Mammary epithelial cell (primary cell): ENCODE measurements around the gene TFEB.

ENCODE experiments used
- EZH2 ChIP-seq: IDR thresholded peaks from 2 replicates; pipeline ENCODE4 v1.6.1; 2012; ENCODE audit warnings: low read length, inconsistent platforms, borderline replicate concordance
- TF ChIP-seq, protein P1 (sequence below), 2 donors: IDR thresholded peaks in 1 of 2; conservative IDR thresholded peaks in 1 of 2; 2 replicates each; pipeline ENCODE4 v1.5.1; 2011 to 2012; ENCODE audit warnings: inconsistent platforms in 2 of 2, low read length in 2 of 2, mild to moderate bottlenecking in 2 of 2, control low read depth in 1 of 2, low read depth in 1 of 2; ENCODE audit not compliant: insufficient read depth in 1 of 2; ENCODE audit errors: extremely low read depth in 1 of 2

GRCh38 chr6:41672016-41672415 lies 63.4 kb downstream of the TFEB start:
- TF ChIP-seq, protein P1, sequence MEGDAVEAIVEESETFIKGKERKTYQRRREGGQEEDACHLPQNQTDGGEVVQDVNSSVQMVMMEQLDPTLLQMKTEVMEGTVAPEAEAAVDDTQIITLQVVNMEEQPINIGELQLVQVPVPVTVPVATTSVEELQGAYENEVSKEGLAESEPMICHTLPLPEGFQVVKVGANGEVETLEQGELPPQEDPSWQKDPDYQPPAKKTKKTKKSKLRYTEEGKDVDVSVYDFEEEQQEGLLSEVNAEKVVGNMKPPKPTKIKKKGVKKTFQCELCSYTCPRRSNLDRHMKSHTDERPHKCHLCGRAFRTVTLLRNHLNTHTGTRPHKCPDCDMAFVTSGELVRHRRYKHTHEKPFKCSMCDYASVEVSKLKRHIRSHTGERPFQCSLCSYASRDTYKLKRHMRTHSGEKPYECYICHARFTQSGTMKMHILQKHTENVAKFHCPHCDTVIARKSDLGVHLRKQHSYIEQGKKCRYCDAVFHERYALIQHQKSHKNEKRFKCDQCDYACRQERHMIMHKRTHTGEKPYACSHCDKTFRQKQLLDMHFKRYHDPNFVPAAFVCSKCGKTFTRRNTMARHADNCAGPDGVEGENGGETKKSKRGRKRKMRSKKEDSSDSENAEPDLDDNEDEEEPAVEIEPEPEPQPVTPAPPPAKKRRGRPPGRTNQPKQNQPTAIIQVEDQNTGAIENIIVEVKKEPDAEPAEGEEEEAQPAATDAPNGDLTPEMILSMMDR (conservative IDR thresholded peaks at IDR 0.05 in 1 of 2, IDR thresholded peaks at IDR 0.05 in 1 of 2; ENCODE audit: extremely low read depth in 1 of 2, insufficient read depth in 1 of 2, low read depth in 1 of 2, low read length in 2 of 2) = no peak
- no peak for TF ChIP-seq EZH2
